Stomach smooth muscle (tissue), 2 donors: ENCODE data around the gene PVALEF.

Source experiments
- H3K27ac ChIP-seq: one replicate; pipeline ENCODE4 v1.7.0; 2013; ENCODE audit warnings: mild to moderate bottlenecking, low read length, inconsistent platforms
- H3K27me3 ChIP-seq, 2 donors: one replicate each; pipeline ENCODE4 v1.7.0; 2013; ENCODE audit warnings: low read length in 2 of 2; ENCODE audit not compliant: insufficient read depth in 2 of 2, control insufficient read depth in 1 of 2
- H3K36me3 ChIP-seq, 2 donors: one replicate each; pipeline ENCODE4 v1.7.0; 2013; ENCODE audit warnings: low read length in 2 of 2; ENCODE audit not compliant: control insufficient read depth in 2 of 2, insufficient read depth in 2 of 2
- H3K4me1 ChIP-seq: one replicate; pipeline ENCODE4 v1.7.0; 2013; ENCODE audit warnings: low read length; ENCODE audit not compliant: control insufficient read depth, insufficient read depth
- H3K4me3 ChIP-seq, 2 donors: one replicate each; pipeline ENCODE4 v1.7.0; 2013; ENCODE audit warnings: low read length in 2 of 2
- H3K9ac ChIP-seq, 2 donors: one replicate each; pipeline ENCODE4 v1.7.0; 2013; ENCODE audit warnings: low read length in 2 of 2, mild to moderate bottlenecking in 1 of 2
- H3K9me3 ChIP-seq, 2 donors: one replicate each; pipeline ENCODE4 v1.7.0; 2013; ENCODE audit warnings: low read length in 2 of 2; ENCODE audit not compliant: control insufficient read depth in 2 of 2
- donor health status: healthy.
- donor health status: Pancreatic carcinoma.

Gene PVALEF

DNA sequence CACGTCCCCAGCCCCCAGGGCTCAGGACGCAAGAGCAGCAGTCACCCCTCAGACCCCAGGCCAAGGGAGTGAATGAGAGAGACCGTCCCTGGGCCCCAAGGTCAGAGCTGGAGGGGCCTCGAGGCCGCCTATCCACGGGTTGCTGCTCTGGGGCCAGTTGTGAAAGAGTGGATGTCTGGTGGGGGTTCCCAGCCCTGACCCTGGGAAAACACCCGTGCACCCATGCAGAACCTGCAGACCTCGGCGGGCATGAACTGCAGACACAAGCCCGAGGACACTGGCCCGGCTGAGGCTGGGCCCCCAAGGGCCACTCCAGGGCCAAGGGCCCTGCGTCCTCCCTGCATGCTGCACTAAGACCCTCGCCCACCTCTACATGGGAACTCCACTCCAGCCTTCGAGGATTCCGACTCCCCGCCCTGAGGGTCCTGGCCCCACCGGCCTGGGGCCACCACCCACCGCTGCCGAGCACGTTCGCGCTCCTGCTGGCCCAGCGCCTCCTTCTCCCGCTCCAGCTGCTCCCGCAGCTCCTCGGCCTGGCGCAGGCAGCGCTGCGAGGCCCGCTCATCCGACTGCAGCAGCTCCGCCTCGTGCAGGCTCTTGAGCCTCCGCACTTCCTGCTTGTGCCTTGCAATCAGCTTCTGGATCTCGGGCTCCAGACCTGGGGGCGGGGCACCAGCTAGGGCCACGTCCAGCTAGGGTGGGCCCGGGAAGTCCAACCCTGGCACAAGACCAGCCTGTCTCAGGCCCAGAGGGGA, 28.3 kb downstream of the PVALEF start:
- H3K9ac ChIP-seq, result no peak overlapping the region
- H3K27ac ChIP-seq, result no peak overlapping the region
- no peaks in the 10 kb centered on the region for H3K27me3 ChIP-seq
- H3K9me3 ChIP-seq, result no peaks in the 10 kb centered on the region
- no peak overlapping the region for H3K4me3 ChIP-seq
- H3K4me1 ChIP-seq, result peaks cover 16% of the 10 kb centered on the region
- no peaks in the 10 kb centered on the region for H3K36me3 ChIP-seq

DNA sequence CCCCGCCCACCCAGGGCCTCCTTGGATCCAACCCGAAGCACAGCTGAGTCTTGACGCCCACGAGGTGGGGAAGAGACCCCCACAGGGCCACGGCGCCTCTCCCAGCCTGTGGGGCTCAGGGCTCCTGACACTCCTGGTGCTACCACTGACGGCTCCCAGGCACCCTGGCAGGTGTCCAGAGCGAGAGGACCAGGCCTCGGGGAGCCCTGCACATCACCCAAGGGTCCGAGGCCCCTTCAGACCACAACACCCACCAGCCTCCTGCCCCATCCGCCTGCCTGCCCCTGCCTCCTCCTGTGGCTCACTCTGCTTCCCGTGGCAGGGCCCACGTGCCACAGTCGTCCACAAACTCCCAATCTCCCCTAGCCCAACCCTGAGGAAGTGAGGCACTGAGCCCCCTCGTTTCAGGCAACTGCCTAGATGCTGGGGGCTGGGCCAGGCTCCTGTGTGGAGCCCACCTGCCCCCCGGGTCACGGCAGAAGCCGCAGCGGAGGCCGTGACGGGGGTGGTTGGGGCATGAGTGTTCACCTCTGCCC, 29.0 kb downstream of the PVALEF start:
- Histone ChIP-seq H3K9me3 (no peaks in the 10 kb centered on the region), H3K27ac (no peak overlapping the region), H3K9ac (no peak overlapping the region), H3K4me3 (no peak overlapping the region), H3K36me3 (no peaks in the 10 kb centered on the region), H3K4me1 (peaks cover 18% of the 10 kb centered on the region), H3K27me3 (no peaks in the 10 kb centered on the region)

DNA sequence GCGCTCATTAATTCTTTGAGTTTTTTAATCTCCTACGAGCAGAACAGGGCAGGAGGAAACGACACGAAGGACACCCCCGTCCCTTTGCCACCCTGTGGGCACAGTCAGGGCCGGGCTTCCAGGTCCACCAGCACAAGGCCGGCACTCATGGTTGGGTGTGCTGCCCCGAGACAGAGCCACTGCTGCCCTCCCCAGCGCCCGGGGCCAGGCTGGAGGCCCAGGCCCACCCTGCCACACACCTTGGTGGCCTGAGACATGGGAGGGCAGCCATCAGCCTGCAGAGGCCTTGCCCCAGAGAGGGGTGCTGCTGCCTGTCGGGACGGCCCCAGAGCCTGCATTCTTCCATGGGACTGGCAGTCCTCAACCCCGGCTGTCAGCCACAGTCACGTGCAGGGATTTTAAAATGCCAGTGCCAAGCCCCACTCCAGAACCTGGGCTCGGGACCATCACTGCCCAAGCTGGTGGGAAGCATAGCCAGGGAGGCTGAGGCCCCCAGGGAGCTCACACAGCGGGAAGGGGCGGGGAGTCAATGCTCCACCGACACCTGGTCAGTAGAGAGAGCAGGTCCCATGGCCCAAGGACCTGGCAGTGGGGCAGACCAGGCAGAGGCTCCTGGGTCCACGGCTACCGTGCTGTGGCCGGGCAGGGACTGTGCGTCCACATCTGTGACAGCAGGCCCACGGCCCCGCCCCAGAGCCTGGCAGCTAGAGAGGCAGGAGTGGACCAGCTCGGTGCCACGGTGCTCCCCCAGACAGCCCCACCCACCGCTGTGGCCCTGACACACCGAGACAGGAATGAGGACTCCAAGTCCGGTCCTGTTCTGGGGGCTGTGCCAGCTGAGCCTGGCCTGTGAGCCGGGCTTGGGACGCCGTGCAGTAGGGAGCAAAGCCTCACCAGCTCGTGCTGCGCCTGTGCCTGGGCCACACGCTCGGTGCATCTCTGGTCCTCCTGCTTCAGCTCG, 29.9 kb downstream of the PVALEF start:
- H3K36me3 ChIP-seq, result no peaks in the 10 kb centered on the region
- no peaks in the 10 kb centered on the region for H3K27me3 ChIP-seq
- H3K27ac ChIP-seq, result no peak overlapping the region
- H3K9ac ChIP-seq, result no peak overlapping the region
- H3K4me1 ChIP-seq, result peaks cover 22% of the 10 kb centered on the region
- no peaks in the 10 kb centered on the region for H3K9me3 ChIP-seq
- H3K4me3 ChIP-seq, result no peak overlapping the region

DNA sequence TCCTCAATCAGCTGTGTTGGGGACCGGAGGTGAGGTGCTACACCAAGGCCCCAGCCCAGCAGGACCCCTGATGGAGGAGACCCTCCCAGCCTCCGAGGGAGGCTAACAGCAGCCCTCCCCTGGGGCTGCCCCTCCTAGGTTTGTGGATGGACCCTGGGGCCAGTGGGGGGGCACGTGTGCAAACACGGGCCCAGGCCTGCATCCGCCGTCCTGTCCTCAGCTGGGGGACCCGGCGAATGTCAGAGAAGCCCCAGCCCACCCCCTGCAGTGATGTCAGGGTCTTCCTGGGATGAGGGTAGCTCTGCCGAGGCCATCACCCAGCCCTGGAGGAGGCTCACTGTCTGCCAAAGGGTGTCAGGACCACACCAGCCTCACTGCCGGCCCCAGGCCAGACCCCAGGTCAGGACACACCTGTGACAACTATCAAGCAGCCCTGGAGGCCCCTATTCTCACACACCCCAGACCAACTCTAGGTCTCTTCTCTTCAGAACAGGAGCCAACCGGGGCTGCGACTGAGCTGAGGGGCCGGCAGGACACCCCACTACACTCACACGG, 30.7 kb downstream of the PVALEF start:
- no peaks in the 10 kb centered on the region for H3K9me3 ChIP-seq
- H3K4me3 ChIP-seq, result no peak overlapping the region
- no peak overlapping the region for H3K9ac ChIP-seq
- no peaks in the 10 kb centered on the region for H3K36me3 ChIP-seq
- H3K4me1 ChIP-seq, result peaks cover 22% of the 10 kb centered on the region
- H3K27ac ChIP-seq, result no peak overlapping the region
- H3K27me3 ChIP-seq, result no peaks in the 10 kb centered on the region

DNA sequence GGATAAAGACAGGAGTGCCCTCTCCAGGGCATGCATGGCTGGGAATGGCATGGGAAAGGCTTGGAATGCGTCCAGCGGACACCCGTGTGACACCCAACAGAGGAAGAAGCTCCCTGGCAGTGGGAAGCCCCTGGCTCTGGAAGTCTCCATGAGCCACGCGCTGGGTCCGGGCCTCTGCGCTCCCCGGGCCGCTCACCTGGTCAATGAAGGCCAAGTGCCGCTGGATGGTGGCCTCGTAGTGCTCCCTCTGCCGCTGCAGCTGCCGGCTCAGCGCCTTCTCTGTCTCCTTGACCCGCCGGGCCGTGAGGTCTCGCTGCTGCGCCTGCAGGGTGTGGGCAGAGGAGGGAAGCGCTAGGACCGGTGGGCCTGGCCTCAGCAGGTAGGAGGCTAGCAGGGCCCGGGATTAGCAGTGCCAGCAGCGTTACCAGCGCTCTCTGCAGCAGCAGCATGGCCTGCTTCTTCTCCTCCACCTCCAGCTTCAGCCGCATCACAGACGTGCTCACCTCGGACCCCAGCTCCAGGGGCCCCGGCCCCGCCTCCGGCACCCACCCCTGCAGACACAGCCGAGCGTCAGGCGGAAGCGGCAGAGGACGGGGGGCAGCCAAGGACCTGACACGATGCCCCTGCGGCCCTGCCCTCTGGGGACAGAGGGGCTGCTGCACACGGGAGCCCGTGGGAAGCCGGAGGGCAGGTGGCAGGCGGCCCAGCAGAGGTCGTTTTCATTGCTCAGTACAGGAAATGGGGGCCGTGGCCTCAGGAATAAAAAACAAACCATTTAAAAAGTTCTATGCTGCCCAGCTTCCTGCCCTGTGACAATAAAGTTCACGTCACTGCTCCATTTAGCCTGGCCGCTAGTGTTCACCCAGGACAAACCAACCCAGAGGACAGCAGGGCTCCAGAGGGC, 31.4 kb downstream of the PVALEF start:
- Histone ChIP-seq H3K4me1 (peaks cover 22% of the 10 kb centered on the region), H3K36me3 (no peaks in the 10 kb centered on the region), H3K27me3 (no peaks in the 10 kb centered on the region), H3K9ac (no peak overlapping the region), H3K27ac (no peak overlapping the region), H3K4me3 (no peak overlapping the region), H3K9me3 (no peaks in the 10 kb centered on the region)

DNA sequence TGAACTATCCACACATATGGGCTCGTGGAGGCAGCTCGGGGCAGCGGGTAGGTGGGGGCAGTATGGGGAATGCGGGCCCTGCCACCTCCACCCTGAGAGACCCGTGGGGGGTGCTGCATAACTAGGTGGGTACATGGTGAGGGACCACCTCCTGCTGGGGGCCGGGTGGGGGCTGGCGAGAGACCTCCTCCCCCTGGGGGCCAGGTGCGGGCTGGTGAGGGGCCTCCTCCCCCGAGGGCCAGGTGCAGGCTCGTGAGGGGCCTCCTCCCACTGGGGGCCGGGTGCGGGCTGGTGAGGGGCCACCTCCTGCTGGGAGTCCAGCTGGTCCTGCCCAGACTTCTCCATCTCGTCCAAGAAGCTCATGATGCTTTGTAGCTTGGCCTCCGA, 32.1 kb downstream of the PVALEF start:
- Histone ChIP-seq H3K27me3 (no peaks in the 10 kb centered on the region), H3K4me1 (peaks cover 22% of the 10 kb centered on the region), H3K4me3 (no peak overlapping the region), H3K9me3 (no peaks in the 10 kb centered on the region), H3K36me3 (no peaks in the 10 kb centered on the region), H3K27ac (no peak overlapping the region), H3K9ac (no peak overlapping the region)

DNA sequence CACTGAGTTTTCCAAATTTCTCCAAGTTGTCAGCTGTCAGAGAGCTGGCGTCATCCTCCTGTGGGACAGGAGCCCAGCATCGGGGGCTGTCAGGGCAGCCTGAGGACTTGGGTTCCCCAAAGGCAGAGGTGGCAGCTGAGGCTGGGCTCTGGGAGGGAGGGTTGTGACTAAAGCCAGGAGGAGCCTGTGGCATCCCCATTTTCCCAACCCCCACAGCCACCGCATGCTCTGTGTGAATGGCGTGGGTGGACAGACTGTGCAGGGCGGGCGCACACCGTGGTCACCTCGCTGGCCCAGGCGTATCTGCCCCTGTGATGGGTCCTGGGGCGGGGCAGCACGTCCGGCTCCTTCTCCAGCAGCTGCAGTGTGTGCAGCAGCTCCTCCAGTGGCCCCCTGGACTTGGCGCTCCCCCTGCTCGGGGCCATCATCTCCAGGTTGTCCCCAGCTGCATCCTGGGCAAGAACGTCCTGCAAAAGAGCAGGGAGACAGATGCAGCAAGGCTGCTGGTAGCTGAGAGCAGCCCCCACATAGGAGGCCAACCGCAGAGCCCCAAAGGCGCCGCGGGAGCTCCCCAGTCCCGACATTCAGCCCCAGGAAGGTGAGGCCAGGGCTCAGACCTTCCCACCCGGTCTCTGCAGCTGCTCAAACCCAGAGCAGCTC, 32.7 kb downstream of the PVALEF start:
- Histone ChIP-seq H3K27me3 (no peaks in the 10 kb centered on the region), H3K9me3 (no peaks in the 10 kb centered on the region), H3K4me1 (peaks cover 22% of the 10 kb centered on the region), H3K36me3 (no peaks in the 10 kb centered on the region), H3K27ac (no peak overlapping the region), H3K4me3 (no peak overlapping the region), H3K9ac (no peak overlapping the region)

DNA sequence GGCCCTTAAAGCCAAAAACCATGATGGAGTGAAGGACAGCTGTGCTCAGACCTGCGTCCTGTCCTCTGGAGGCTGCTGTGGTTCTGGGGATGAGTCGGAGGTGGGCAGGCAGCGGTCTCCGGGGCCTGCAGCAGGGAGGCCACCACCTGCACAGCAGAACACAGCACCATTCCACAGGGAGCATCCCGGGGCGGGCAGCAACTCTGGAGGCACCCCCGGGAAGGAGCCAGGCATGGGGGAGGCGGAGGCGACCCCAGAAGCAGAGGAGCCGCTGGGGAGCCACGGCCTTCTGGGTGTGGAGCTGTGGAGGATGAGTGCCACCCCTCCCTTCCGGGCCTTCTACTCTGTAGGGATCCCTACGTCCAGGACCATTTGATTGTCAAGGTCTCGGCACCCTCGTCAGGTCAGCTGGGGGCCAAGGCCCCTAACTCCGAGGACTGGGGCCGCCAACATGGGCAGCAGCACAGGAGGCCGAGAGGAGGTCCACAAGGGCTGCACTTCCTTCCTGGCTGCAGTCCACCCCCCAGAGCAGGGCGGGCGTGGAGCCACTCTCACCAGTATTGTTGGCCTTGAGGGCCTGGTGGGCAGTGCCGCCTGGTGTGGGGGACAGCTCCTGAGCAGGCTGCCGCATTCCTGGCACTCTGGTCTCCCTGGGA, 33.6 kb downstream of the PVALEF start:
- no peaks in the 10 kb centered on the region for H3K36me3 ChIP-seq
- no peaks in the 10 kb centered on the region for H3K27me3 ChIP-seq
- no peak overlapping the region for H3K9ac ChIP-seq
- no peak overlapping the region for H3K4me3 ChIP-seq
- peaks cover 22% of the 10 kb centered on the region for H3K4me1 ChIP-seq
- no peak overlapping the region for H3K27ac ChIP-seq
- H3K9me3 ChIP-seq, result no peaks in the 10 kb centered on the region

DNA sequence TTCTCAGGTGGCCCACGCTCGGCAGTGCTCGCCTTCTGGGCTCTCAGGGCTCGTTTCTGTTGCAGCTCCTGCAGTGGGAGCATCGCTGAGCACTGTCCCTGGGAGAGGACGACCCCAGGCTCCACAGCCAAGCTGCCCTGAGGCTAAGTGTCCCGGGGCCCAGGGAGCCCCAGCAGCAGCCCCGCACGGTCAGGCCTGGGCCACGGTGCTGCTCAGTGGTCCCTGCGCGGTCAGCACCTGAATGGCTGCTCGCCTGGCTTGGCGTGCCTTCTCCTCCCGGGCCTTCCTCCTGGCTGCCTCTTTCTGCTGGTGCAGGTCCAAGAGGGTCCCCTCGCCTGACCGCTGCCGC, 34.1 kb downstream of the PVALEF start:
- Histone ChIP-seq H3K36me3 (no peaks in the 10 kb centered on the region), H3K27ac (no peak overlapping the region), H3K4me1 (peaks cover 19% of the 10 kb centered on the region), H3K9ac (no peak overlapping the region), H3K4me3 (no peak overlapping the region), H3K9me3 (no peaks in the 10 kb centered on the region), H3K27me3 (no peaks in the 10 kb centered on the region)
